Breast epithelium (tissue), 3 donors: ENCODE measurements around the gene POLR3H.

Experiments used
- CTCF ChIP-seq, 3 donors: fragments of 450-650 bp; IDR thresholded peaks; one replicate each; pipeline ENCODE4 v1.5.1; 2016 to 2017; ENCODE audit warnings: antibody characterized with exemption in 3 of 3, mild to moderate bottlenecking in 3 of 3, moderate library complexity in 3 of 3
- POLR2A ChIP-seq: fragments of 450-650 bp; IDR thresholded peaks from one replicate; pipeline ENCODE4 v1.6.1; 2016; ENCODE audit warnings: antibody characterized with exemption, mild to moderate bottlenecking, moderate library complexity
- POLR2AphosphoS5 ChIP-seq, 3 donors: sonication (generic); formaldehyde crosslinking; IDR thresholded peaks; one replicate each; pipeline ENCODE4 v1.6.1; 2017; ENCODE audit warnings: antibody characterized with exemption in 3 of 3

GRCh38 chr22:41551877-41552582, 7.8 kb upstream of the POLR3H start:
- no peak for TF ChIP-seq CTCF (IDR thresholded peaks at IDR 0.05)
- TF ChIP-seq POLR2AphosphoS5 (IDR thresholded peaks at IDR 0.05) = no peak
- no peak for TF ChIP-seq POLR2A
